GM21515 (cell line): ENCODE measurements around the gene GALNT3.

Source experiments
- ATAC-seq: cut with Tn5 transposase; IDR thresholded peaks from one replicate; pipeline ENCODE4 v1.9.1; 2021; ENCODE audit not compliant: unreplicated experiment

Gene GALNT3

DNA sequence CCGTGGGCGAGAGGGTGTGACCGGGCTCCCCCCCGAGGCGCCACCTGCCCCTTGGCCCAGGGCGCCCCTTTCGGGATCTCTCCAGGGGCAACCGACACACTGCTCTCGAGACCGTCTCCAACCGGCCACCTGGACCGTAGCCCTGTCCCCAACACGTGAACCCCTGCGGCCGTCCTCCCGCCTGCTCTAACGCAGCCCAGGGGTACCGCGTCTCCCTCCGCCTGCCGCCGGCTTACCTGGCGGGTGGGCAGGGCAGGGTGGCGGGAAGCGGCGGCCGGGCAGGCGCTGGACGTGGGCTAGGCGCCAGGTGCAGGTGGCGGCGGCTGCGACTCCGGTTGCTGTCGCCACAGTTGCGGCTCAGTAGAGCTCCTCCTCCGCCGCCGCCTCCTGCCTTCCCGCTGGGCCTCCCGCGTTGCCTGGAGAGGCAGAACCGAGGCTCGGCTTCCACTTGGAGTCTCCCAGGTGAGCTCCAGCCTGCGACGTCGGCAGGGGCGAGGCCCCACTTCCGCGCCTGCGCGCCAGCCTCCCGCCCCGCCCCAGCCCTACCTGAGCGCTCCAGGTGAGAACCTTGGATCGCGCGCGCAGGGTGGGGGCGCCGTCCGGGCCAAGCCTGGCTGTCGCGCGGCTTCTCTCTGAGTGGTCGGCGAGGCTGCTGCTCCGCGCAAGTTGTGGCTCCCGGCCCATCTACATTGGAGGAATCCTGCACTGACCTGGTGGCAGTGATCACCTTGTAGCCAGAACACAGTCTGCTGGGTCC, at the start of gene GALNT3:
GALNT3 (minus strand) TSS at position 469 of the 757 bp plus-strand sequence. CDS start 23,547 bp downstream, outside the sequence.
- peak; percentile 36 for ATAC-seq

DNA sequence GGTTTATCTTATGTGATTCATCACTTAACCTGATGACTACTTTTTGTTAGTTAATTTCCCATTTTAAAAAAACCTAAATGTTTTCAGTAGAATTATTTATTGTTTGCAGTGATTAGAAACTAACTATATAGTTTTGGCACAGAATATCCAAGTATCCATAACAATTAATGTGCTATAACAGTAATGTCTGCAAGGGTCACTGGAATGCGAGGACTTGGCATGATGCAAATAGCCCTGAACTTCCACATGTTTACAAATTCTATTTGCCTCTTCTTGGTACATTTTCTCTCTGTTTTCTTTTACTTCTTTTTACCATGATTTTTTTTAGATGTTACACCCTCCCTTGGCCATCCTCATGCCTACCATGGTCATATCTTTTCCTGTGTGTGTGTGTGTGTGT, 49.3 kb upstream of the GALNT3 start:
- no peak for ATAC-seq

DNA sequence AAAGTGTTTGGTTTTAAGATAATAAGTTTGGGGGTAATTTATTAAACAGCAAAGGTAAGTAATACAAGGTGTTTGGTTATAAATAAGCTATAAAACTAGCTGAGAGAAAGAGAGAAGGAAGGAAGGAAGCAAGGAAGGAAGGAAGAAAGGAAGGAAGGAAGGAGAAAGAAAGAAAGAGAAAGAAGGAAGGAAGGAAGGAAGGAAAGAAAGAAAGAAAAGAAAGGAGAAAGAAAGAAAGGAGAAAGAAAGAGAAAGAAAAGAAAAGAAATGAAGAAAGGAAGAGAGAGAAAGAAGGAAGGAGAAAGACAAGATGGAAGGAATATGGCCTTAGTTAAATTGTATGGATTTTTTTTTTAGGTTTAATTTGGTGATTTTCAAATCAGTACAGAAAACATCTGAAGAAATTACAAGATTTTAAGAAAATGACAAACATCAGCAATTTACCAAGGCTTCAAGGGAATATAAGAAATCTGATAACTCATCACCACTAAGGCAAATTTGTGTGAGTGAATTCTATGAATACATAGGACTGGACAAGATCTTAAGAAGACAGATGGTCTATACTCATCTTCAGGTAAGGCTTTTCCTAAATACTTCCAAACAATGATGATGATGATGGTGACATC, 46.4 kb upstream of the GALNT3 start:
- ATAC-seq = no peak

DNA sequence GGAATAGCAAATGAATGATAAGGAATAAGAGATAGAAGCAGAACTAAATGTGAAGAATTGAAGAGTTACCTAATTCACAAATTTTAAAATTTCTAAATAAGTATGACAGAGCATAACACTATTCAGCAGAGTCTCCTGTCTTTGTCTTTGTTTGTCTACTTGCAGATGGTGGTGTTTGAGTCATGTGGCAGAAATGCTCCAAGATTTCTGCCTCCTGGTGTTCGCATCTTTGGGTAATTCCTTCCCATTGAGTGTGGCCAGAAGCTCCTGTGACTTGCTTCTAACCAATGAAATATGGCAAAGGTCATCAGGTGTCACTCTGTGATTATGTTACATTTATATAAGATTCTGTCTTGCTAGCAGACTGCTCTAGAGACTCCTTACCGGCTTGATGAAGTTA, 45.6 kb upstream of the GALNT3 start:
- ATAC-seq = no peak

DNA sequence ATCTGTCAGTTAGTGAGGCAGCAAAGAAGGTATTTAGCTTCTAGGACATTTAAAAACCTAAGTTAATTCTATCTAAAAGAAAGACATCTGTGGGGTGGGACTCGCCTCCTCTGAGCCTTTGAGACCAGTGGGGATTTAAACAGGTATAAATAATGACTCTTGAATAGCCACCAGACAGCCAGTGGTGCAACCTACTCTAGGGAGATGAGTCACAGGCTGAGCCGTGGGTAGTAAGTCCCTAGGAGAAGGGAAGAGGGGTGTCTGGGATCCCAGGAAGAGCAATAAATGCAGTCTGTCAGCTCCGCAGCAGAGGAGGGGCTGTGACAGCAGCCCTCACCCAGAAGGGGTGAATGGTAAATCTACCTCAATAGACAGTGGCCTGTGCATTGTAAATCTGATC, 43.1 kb upstream of the GALNT3 start:
- no peak for ATAC-seq

DNA sequence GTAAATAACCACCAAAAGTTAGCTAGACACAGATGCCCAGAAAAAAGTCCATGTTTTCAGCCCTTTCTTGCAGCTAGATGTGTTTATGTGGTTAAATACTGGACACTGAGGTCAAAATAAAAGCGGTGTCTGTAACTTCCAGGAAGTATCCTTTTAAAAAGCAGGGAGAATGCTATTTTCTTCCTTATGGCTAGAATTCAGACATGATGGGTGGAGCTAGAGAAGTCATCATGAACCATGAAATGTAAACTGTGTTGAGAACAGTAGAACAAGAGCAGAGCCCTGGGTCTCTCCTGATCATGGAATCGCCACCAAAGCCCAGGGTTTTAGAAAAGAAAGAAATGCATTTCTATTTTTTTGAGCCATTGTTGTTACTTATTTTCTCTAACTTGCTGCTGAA, 41.3 kb upstream of the GALNT3 start:
- ATAC-seq = no peak

DNA sequence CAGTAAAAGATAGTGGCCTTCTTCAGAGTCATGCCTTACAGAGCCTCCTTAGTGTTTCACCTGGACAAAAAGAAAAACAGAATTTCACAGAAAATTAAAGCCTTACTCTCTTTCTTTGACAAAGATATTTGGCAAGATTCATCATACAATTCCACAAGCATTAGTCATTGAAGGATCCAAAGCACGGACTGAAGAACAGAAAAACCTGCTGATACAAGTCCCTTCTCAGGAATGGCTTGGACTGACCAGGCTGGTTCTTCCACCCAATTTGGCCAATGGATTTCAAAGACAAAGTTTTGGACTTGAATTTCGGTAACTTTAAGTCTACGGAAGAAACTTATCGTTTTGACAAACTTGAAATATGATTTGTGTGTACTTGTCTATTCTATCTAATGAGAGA, 39.1 kb upstream of the GALNT3 start:
- no peak for ATAC-seq

DNA sequence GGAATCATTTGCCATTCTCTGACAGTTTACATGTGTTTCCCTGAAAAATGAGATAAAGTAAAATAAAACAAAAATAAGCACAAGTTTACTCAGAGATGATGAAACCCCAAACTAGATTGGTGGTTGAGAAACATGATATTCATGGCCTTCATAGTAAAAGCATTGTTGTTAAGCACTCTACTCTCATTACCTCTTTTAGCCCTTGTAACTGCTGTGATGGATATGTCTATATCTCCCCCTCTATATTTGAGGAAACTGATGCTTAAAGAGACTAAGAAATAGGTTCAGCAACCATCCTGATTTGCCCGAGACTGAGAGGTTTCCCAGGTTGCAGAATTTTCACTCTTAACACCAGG, 33.9 kb upstream of the GALNT3 start:
- ATAC-seq = no peak

DNA sequence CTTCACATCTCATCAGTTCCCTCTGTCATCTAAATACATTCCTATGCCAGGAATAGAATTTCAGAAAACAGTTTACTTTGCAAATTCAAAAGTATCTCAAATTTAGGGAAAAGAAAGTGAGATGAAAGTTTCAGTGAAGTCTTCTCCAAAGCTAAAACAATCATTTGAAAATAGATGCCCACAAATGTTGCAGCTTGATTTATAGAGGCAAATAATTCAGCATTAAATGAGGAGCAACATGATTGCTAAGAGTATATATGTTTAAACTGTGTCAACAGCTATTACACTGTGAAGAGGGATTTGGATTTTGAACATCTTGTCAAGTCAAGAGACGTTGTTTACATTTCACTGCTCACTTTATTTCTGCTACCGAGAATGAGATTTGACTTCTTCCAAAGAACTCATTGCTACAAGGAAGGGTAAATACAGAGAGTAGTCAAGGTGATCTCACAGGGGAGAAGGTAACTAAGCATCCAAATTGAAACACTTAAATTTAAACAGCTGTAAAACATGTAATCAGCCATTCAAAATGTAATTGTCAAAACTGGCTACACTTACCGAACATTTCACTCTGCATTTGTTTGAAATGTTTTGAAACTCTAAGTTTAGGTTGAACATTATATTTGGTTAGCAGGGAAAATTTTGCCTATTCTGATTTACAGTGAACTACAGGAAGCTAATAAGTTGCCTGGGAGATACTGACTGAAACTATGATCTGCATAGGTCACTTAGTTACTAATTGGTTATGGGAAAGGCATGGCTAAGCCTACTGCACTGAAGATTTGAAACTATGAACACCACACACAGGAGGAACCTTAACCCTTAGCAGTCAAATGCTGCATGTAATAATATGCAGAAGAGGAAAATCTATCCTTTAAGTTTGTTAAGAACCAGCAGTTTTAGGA, 33.2 kb upstream of the GALNT3 start:
- peak; percentile 79 for ATAC-seq

DNA sequence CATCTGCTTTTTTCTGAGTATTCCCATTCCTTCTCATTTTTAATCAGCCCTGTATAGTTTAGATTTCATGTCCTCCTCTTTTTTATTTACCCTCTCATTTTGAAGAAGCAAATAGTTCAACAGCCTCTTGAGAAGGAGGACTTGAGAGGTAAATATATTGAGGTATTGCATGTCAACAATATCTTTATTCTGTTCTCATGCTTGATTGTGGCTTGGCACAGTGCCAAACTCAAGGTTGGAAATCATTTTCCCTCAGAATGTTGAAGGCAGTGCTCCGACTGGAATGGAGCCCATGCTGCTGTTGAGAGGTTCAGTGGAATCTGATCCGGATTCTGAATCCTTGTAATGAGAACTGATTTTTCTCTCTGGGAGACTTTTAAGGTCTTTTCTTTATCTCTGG, 31.0 kb upstream of the GALNT3 start:
- no peak for ATAC-seq

DNA sequence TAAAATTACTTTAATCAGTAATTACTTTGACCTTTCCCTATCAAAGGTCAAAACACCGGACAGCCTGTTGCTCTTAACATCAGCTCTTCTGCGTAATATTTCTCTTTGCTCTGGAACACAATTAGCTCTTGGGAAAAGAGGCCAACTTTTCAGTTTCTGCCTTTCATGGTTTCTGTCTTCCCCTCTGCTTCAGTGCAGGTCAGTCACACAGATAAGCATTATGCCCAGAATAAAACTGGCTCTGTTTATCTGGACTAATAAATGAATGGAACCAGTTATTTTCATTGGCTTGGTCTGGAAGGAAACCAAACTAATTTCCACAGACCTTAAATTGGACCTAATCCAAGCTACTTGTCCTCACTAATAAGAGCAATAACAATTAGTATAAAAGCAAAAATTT, 26.2 kb upstream of the GALNT3 start:
- ATAC-seq = no peak

DNA sequence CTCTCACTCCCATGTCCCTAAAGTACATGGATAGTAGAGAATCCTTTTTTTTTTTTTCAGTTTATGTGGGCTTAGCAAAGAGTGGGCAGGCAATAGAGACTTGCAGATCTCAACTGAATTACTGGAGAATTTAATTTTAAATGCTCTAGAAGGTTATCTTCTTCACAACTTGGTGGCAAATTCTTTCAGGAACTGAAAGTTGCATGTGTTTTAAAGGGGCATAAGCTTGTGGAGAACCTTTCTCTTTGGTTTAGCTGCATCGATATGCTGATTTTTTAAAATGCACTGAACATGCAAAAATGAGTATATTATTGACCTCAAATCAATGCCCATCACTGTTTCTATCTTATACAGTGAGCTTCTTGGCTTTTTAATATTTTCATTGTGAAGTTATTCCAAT, 24.9 kb upstream of the GALNT3 start:
- ATAC-seq = no peak

DNA sequence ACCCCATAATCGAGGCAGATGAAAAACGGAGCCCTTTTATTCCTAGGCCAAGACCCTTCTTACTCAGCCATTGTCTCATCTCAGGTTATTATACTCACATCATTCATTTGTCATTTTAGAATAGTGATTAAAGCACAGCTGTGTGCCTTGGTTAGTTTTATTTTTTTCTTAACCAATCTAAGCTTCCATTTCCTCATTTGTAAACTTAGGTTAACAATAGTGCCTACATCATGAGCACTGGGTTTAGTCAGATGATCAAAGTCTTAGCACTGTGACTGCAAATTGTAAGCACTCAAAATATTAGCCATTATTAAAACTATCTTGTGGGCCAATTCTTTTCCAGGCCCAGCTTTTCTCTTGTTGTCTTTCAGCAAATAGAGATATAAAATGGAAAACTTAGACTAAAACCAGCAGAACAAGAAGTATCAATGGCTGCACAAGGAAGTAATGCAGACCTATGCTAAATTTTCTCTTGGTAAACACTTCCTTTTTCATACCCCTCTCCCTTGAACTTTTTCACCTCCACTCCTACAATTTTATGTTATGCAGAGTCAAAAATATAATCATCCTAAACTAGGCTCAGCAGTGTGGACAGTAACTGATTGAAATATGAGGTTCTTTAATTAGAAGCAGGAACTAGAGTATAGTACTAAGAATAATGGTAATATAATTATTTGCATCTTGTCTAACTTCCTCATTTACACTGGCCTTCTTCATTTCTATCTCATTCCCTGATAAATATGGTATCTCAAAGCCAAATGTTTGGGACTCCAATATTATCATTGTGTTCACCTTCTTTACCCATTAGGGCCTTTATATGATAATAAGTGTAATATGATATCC, 21.5 kb upstream of the GALNT3 start:
- ATAC-seq = peak; percentile 74

DNA sequence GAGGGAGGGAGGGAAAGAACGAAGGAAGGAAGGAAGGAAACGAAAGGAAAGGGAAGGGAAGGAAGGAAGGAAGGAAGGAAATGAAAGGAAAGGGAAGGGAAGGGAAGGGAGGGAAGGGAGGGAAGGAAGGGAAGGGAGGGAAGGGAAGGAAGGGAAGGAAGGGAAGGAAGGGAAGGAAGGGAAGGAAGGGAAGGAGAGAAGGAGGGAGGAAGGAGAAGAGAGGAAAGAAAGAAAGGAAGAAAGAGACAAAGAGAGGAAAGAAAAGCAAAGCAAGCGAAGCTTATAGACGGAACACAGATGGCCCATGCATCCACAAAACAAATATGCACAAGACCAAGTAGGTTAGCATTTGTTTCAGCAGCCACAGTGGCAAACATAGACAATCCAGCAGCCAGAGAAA, 20.4 kb upstream of the GALNT3 start:
- ATAC-seq = no peak

DNA sequence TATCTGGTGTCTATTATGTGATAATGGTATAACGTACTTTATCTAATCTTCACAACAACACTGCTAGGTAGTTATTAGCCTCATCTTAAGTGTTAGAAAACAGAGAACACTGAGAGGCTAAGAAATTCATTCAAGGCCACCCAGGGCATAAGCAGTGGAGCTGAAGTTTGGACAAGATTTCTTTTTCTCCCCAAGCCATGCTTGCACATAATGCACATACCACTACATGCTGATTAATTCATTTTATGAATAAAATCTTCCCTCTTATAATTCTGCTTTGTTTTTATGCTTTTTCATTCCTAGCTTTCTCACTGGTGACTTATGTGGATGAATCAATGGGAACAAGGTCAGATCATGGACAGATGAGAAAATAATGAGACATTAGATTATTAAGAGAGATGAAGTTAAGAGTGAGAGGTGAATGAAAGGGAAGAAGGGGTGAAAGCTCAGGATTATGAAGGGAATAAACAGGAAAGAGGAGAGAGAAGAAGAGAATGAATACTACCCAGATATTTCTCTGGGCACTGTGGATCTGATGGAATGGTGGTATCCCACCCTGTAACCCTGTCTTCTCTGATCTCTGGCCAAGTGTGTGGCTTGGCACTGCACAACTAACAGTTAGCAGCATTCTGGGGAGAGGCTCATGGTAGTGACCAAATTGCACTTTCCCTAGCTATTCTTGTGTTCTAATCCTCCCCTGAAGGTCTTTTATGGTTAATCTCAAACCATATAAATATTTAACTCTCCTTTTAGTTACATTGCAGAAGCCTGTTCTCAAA, 17.7 kb upstream of the GALNT3 start:
- ATAC-seq = no peak

DNA sequence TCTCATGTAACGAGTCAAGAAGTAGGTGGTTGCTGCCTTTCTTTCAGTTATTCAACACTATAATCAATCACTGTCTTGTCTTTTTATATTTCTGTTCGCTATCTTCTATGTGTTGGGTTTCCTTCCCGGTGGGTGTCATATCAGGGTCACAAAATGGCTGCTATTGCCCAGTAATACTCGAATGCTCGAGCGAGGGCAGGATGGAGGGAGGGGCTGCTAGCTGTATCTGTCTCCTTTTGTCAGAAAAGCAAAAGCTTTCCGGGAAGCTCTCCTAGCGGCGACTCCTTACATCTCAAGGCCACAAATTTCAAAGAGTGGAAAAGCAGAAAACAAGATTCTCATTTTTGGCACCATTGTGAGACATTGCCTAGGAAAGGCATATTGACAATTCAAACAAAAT, 16.4 kb upstream of the GALNT3 start:
- no peak for ATAC-seq

DNA sequence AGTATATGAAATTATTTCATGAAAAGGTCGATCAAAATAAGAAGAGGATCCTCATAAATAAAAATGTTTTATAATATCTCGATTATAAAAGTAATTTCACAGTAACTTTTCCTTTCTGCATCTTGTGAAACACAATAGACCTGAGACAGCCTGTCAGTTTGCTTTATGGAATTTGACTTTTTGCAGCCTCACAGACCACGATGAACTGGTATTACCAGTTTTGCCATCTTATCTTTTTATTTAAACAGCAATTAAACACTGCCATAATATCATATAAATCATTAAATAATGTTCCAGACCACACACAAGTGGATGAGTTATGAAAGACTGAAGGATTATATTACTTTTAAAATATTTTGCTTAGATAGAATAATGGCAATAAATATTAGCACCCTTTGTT, 10.7 kb upstream of the GALNT3 start:
- ATAC-seq = no peak

DNA sequence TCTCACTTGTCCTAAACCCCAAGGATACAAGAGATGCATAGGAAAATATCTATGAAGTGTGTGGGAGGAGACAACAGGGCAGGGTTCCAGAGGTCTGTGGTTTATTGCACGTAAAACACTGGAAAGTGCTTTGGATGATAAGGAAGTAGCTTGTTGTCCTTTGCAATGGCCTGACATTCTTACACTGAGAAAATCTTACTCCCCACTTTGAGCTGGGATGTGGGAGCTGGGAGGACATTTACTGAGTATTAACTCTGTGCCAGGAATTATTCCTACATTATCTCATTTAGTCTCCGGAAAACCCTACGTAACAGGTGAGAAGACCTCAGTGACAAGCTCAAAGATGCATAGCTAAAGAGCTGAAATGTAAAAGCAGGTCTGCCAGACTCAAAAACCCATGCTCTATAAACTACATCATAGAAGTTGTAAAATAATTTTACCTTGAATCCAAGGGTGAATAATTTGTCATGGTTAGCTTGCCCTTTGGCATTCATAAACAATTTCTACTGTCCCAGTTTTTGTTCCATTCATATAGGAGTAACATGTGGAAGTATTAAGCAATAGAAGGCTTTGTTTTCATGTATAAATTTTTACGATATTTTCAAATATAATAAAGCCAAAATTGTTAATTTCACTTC, 9.2 kb upstream of the GALNT3 start:
- no peak for ATAC-seq

DNA sequence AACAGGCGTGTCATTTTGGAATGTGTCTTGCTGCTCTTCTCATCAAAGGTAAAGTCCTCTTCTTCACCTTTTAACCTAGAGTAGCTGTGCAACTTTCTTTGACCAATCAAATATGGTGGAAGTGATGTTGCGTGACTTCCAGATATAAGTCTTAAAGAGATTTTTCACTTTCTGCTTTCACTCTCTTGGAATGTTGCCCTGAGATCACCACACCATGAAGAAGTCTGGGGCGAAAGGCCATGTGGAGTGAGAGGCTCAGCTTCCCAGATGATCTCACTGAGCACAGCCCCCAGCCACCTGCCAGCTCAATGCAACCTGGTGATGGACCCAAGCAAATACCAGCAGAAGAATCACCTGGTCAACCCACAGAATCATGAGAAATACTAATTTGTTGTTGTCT, 7.1 kb upstream of the GALNT3 start:
- no peak for ATAC-seq
